Activated naive CD8-positive, alpha-beta T cell treated with anti-CD3 and anti-CD28 coated beads, Interleukin-2, amount 50 U/mL, for 16 hours (primary cell): ENCODE data around the gene STUM.

Experiments
- DNase-seq: peaks from one replicate; pipeline ENCODE4 v3.0.0-alpha.2; 2020; ENCODE audit warnings: low read depth, low spot score

Gene STUM

GRCh38 chr1:226652613-226653012 lies 104.0 kb downstream of the STUM start:
- no peak for DNase-seq

- DNase-seq = no peak
Measured at GRCh38 chr1:226653311-226653921, 104.9 kb downstream of the STUM start.

GRCh38 chr1:226654046-226654667 lies 105.6 kb downstream of the STUM start:
- DNase-seq = no peak

- DNase-seq = no peak
Measured at GRCh38 chr1:226654668-226655055, 106.1 kb downstream of the STUM start.

- no peak for DNase-seq
Measured at GRCh38 chr1:226655251-226656163, 106.9 kb downstream of the STUM start.

- no peak for DNase-seq
Measured at GRCh38 chr1:226656201-226656600, 107.6 kb downstream of the STUM start.

GRCh38 chr1:226656601-226657277 lies 108.2 kb downstream of the STUM start:
- no peak for DNase-seq

- DNase-seq = no peak
Measured at GRCh38 chr1:226657895-226658545, 109.5 kb downstream of the STUM start.

GRCh38 chr1:226658546-226659125 lies 110.1 kb downstream of the STUM start:
- DNase-seq = no peak
